ENCODE measurements around the gene IL12RB2.

The IL12RB2 gene

GRCh38 chr1:67306547-67306946 is 1.1 kb upstream of the IL12RB2 start:
- H3K4me3 ChIP-seq, result no peak overlapping the region
- peak overlapping the region in 1 of 21 experiments; percentile 62 for H3K27ac ChIP-seq

- peak overlapping the region; percentile 38 to 54 (median 46) for H3K4me3 ChIP-seq
- H3K27ac ChIP-seq, result peak overlapping the region in 8 of 21 experiments; percentile 14 to 69 (median 49)
Measured at GRCh38 chr1:67308136-67308535, 463 bp downstream of the IL12RB2 start.

- H3K4me3 ChIP-seq, result no peak overlapping the region
- peak overlapping the region in 1 of 21 experiments; percentile 36 for H3K27ac ChIP-seq
Measured at GRCh38 chr1:67312615-67313014, 4.9 kb downstream of the IL12RB2 start.

- Histone ChIP-seq H3K4me3 (no peak overlapping the region), H3K27ac (peak overlapping the region in 1 of 21 experiments; percentile 27)
Measured at GRCh38 chr1:67313934-67314671, 6.4 kb downstream of the IL12RB2 start.

GRCh38 chr1:67314696-67315095 is 7.0 kb downstream of the IL12RB2 start:
- peak overlapping the region in 1 of 21 experiments; percentile 27 for H3K27ac ChIP-seq
- no peak overlapping the region for H3K4me3 ChIP-seq

GRCh38 chr1:67316180-67316902 is 8.7 kb downstream of the IL12RB2 start:
- Histone ChIP-seq H3K4me3 (no peak overlapping the region), H3K27ac (no peak overlapping the region)

GRCh38 chr1:67316918-67317317 is 9.2 kb downstream of the IL12RB2 start:
- Histone ChIP-seq H3K4me3 (no peak overlapping the region), H3K27ac (no peak overlapping the region)

GRCh38 chr1:67317803-67318202 is 10.1 kb downstream of the IL12RB2 start:
- Histone ChIP-seq H3K4me3 (no peak overlapping the region), H3K27ac (no peak overlapping the region)

GRCh38 chr1:67322442-67322841 is 14.8 kb downstream of the IL12RB2 start:
- Histone ChIP-seq H3K27ac (no peak overlapping the region), H3K4me3 (no peak overlapping the region)

GRCh38 chr1:67323087-67323486 is 15.4 kb downstream of the IL12RB2 start:
- no peak overlapping the region for H3K27ac ChIP-seq

GRCh38 chr1:67324068-67324467 is 16.4 kb downstream of the IL12RB2 start:
- H3K4me3 ChIP-seq, result no peak overlapping the region
- H3K27ac ChIP-seq, result no peak overlapping the region

More at GRCh38 chr1:67323087-67323486, 15.4 kb downstream of the IL12RB2 start:
- H3K4me3 ChIP-seq, result no peak overlapping the region

GRCh38 chr1:67327864-67328466 is 20.3 kb downstream of the IL12RB2 start:
- Histone ChIP-seq H3K27ac (no peak overlapping the region), H3K4me3 (no peak overlapping the region)

- H3K4me3 ChIP-seq, result no peak overlapping the region
- peak overlapping the region in 6 of 21 experiments; percentile 2 to 45 (median 30) for H3K27ac ChIP-seq
Measured at GRCh38 chr1:67332653-67333529, 25.2 kb downstream of the IL12RB2 start.

- Histone ChIP-seq H3K27ac (peak overlapping the region in 7 of 21 experiments; percentile 2 to 55 (median 40)), H3K4me3 (no peak overlapping the region)
Measured at GRCh38 chr1:67333603-67334002, 25.9 kb downstream of the IL12RB2 start.

GRCh38 chr1:67335411-67335810 is 27.7 kb downstream of the IL12RB2 start:
- Histone ChIP-seq H3K4me3 (no peak overlapping the region), H3K27ac (no peak overlapping the region)

GRCh38 chr1:67336157-67336556 is 28.5 kb downstream of the IL12RB2 start:
- no peak overlapping the region for H3K4me3 ChIP-seq
- H3K27ac ChIP-seq, result peak overlapping the region in 1 of 21 experiments; percentile 1

GRCh38 chr1:67336783-67337182 is 29.1 kb downstream of the IL12RB2 start:
- Histone ChIP-seq H3K27ac (no peak overlapping the region), H3K4me3 (no peak overlapping the region)

GRCh38 chr1:67338642-67339041 is 31.0 kb downstream of the IL12RB2 start:
- H3K27ac ChIP-seq, result no peak overlapping the region
- H3K4me3 ChIP-seq, result no peak overlapping the region

- Histone ChIP-seq H3K4me3 (no peak overlapping the region), H3K27ac (peak overlapping the region in 7 of 21 experiments; percentile 3 to 69 (median 8))
Measured at GRCh38 chr1:67339623-67340343, 32.1 kb downstream of the IL12RB2 start.
